Measurements from ENCODE around the gene SUSD3.

DNA sequence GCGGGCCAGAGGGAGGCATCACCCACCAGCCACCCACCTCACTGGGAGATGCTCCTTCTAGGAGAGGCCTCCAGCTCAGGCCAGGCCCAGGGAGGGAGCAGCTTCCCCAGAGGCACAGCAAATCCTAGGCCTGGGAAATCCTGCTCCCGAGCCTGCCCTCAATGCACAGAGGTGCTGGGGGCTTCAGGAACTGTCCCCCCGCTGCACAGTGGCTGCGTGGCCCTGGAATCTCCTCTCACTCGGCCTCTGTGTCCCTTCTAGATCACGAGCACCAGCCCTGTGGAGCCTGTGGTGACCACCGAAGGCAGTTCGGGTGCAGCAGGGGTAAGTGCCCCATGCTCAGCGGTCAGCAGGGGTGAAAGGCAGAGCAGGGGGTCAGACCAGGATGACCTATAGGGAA is 36.4 kb upstream of the SUSD3 start:
- TF ChIP-seq CREB1 (IDR thresholded peaks at IDR 0.05; ENCODE audit: low read depth): no peak
- no peak for TF ChIP-seq TEAD4 (IDR thresholded peaks at IDR 0.05)
- no peak for TF ChIP-seq ZBTB7A (IDR thresholded peaks at IDR 0.05; ENCODE audit: low read depth)
- no peak for TF ChIP-seq EP300 (IDR thresholded peaks at IDR 0.05; ENCODE audit: borderline replicate concordance)
- TF ChIP-seq, protein P1, sequence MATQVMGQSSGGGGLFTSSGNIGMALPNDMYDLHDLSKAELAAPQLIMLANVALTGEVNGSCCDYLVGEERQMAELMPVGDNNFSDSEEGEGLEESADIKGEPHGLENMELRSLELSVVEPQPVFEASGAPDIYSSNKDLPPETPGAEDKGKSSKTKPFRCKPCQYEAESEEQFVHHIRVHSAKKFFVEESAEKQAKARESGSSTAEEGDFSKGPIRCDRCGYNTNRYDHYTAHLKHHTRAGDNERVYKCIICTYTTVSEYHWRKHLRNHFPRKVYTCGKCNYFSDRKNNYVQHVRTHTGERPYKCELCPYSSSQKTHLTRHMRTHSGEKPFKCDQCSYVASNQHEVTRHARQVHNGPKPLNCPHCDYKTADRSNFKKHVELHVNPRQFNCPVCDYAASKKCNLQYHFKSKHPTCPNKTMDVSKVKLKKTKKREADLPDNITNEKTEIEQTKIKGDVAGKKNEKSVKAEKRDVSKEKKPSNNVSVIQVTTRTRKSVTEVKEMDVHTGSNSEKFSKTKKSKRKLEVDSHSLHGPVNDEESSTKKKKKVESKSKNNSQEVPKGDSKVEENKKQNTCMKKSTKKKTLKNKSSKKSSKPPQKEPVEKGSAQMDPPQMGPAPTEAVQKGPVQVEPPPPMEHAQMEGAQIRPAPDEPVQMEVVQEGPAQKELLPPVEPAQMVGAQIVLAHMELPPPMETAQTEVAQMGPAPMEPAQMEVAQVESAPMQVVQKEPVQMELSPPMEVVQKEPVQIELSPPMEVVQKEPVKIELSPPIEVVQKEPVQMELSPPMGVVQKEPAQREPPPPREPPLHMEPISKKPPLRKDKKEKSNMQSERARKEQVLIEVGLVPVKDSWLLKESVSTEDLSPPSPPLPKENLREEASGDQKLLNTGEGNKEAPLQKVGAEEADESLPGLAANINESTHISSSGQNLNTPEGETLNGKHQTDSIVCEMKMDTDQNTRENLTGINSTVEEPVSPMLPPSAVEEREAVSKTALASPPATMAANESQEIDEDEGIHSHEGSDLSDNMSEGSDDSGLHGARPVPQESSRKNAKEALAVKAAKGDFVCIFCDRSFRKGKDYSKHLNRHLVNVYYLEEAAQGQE (IDR thresholded peaks at IDR 0.05; ENCODE audit: low read depth): no peak
- no peak for TF ChIP-seq YY1 (IDR thresholded peaks at IDR 0.05; ENCODE audit: low read depth)
- no peak for TF ChIP-seq NFIC (IDR thresholded peaks at IDR 0.05)
